Neuron (in vitro differentiated cells): ENCODE data around the gene CEP104.

Experiments used
- H2AFZ ChIP-seq: one replicate; pipeline ENCODE4 v1.6.1; 2013; ENCODE audit warnings: low read depth, mild to moderate bottlenecking, inconsistent platforms, low read length, moderate library complexity
- H3K27me3 ChIP-seq: one replicate; pipeline ENCODE4 v1.6.1; 2013; ENCODE audit warnings: low read length; ENCODE audit not compliant: insufficient read depth
- H3K36me3 ChIP-seq: one replicate; pipeline ENCODE4 v1.6.1; 2013; ENCODE audit warnings: low read length; ENCODE audit not compliant: insufficient read depth
- H3K4me1 ChIP-seq: one replicate; pipeline ENCODE4 v1.6.1; 2013; ENCODE audit warnings: low read length; ENCODE audit not compliant: insufficient read depth
- H3K4me3 ChIP-seq: 2 replicates; pipeline ENCODE4 v1.5.1; 2013; ENCODE audit warnings: mild to moderate bottlenecking, low read length, moderate library complexity
- H3K9me3 ChIP-seq: one replicate; pipeline ENCODE4 v1.6.1; 2013; ENCODE audit warnings: low read length

Gene CEP104

GRCh38 chr1:3871451-3871805 lies 14.4 kb upstream of the CEP104 start:
- Histone ChIP-seq H3K9me3 (no peaks in the 10 kb centered on the region), H3K4me3 (no peak overlapping the region), H3K4me1 (no peaks in the 10 kb centered on the region), H3K27me3 (no peaks in the 10 kb centered on the region), H2AFZ (no peak overlapping the region), H3K36me3 (peaks cover 22% of the 10 kb centered on the region)

GRCh38 chr1:3869751-3870301 lies 12.8 kb upstream of the CEP104 start:
- H3K9me3 ChIP-seq = no peaks in the 10 kb centered on the region
- no peak overlapping the region for H2AFZ ChIP-seq
- H3K27me3 ChIP-seq = no peaks in the 10 kb centered on the region
- no peaks in the 10 kb centered on the region for H3K4me1 ChIP-seq
- no peak overlapping the region for H3K4me3 ChIP-seq
- H3K36me3 ChIP-seq = peaks cover 22% of the 10 kb centered on the region

GRCh38 chr1:3868464-3869006 lies 11.5 kb upstream of the CEP104 start:
- Histone ChIP-seq H3K4me3 (no peak overlapping the region), H3K27me3 (no peaks in the 10 kb centered on the region), H2AFZ (no peak overlapping the region)

GRCh38 chr1:3865606-3866160 lies 8.7 kb upstream of the CEP104 start:
- Histone ChIP-seq H3K27me3 (no peaks in the 10 kb centered on the region), H3K4me1 (no peaks in the 10 kb centered on the region), H3K4me3 (no peak overlapping the region)

More at GRCh38 chr1:3868464-3869006, 11.5 kb upstream of the CEP104 start:
- Histone ChIP-seq H3K9me3 (no peaks in the 10 kb centered on the region), H3K36me3 (peaks cover 19% of the 10 kb centered on the region), H3K4me1 (no peaks in the 10 kb centered on the region)

GRCh38 chr1:3864884-3865283 lies 7.9 kb upstream of the CEP104 start:
- H3K27me3 ChIP-seq = no peaks in the 10 kb centered on the region
- H3K36me3 ChIP-seq = peaks cover 7% of the 10 kb centered on the region
- no peak overlapping the region for H2AFZ ChIP-seq
- no peaks in the 10 kb centered on the region for H3K9me3 ChIP-seq
- H3K4me1 ChIP-seq = no peaks in the 10 kb centered on the region
- H3K4me3 ChIP-seq = no peak overlapping the region

More at GRCh38 chr1:3865606-3866160, 8.7 kb upstream of the CEP104 start:
- Histone ChIP-seq H3K36me3 (peaks cover 10% of the 10 kb centered on the region), H3K9me3 (no peaks in the 10 kb centered on the region), H2AFZ (no peak overlapping the region)

GRCh38 chr1:3863231-3863935 lies 6.4 kb upstream of the CEP104 start:
- H3K27me3 ChIP-seq = no peaks in the 10 kb centered on the region
- H3K9me3 ChIP-seq = no peaks in the 10 kb centered on the region
- peaks cover 2% of the 10 kb centered on the region for H3K4me1 ChIP-seq
- H3K36me3 ChIP-seq = no peaks in the 10 kb centered on the region
- H3K4me3 ChIP-seq = no peak overlapping the region
- H2AFZ ChIP-seq = no peak overlapping the region

- no peaks in the 10 kb centered on the region for H3K27me3 ChIP-seq
- no peaks in the 10 kb centered on the region for H3K9me3 ChIP-seq
- peaks cover 17% of the 10 kb centered on the region for H3K4me1 ChIP-seq
- no peak overlapping the region for H2AFZ ChIP-seq
- H3K36me3 ChIP-seq = no peaks in the 10 kb centered on the region
- H3K4me3 ChIP-seq = peak overlapping the region; percentile 82
Observed at GRCh38 chr1:3858231-3858981, 1.4 kb upstream of the CEP104 start.

GRCh38 chr1:3857791-3858129 lies 749 bp upstream of the CEP104 start:
- Histone ChIP-seq H3K9me3 (no peaks in the 10 kb centered on the region), H3K36me3 (no peaks in the 10 kb centered on the region), H3K4me3 (peak overlapping the region; percentile 82), H3K4me1 (peaks cover 19% of the 10 kb centered on the region), H2AFZ (peak overlapping the region; percentile 83), H3K27me3 (no peaks in the 10 kb centered on the region)

- H3K4me1 ChIP-seq = peaks cover 26% of the 10 kb centered on the region
- no peak overlapping the region for H3K4me3 ChIP-seq
- no peaks in the 10 kb centered on the region for H3K27me3 ChIP-seq
- no peak overlapping the region for H2AFZ ChIP-seq
- H3K9me3 ChIP-seq = no peaks in the 10 kb centered on the region
- H3K36me3 ChIP-seq = peaks cover 3% of the 10 kb centered on the region
Observed at GRCh38 chr1:3852711-3853485, 4.1 kb downstream of the CEP104 start.

- no peak overlapping the region for H3K4me3 ChIP-seq
- H2AFZ ChIP-seq = no peak overlapping the region
- peaks cover 20% of the 10 kb centered on the region for H3K4me1 ChIP-seq
- no peaks in the 10 kb centered on the region for H3K9me3 ChIP-seq
- H3K36me3 ChIP-seq = peaks cover 10% of the 10 kb centered on the region
- H3K27me3 ChIP-seq = no peaks in the 10 kb centered on the region
Observed at GRCh38 chr1:3852091-3852490, 4.9 kb downstream of the CEP104 start.

- H3K4me1 ChIP-seq = peaks cover 20% of the 10 kb centered on the region
Observed at GRCh38 chr1:3851292-3851691, 5.7 kb downstream of the CEP104 start.

GRCh38 chr1:3850857-3851256 lies 6.2 kb downstream of the CEP104 start:
- H3K9me3 ChIP-seq = no peaks in the 10 kb centered on the region
- H3K4me1 ChIP-seq = peaks cover 18% of the 10 kb centered on the region
- no peak overlapping the region for H2AFZ ChIP-seq
- H3K27me3 ChIP-seq = no peaks in the 10 kb centered on the region
- H3K36me3 ChIP-seq = peaks cover 18% of the 10 kb centered on the region
- no peak overlapping the region for H3K4me3 ChIP-seq

More at GRCh38 chr1:3851292-3851691, 5.7 kb downstream of the CEP104 start:
- H3K27me3 ChIP-seq = no peaks in the 10 kb centered on the region
- no peaks in the 10 kb centered on the region for H3K9me3 ChIP-seq
- H2AFZ ChIP-seq = no peak overlapping the region
- H3K4me3 ChIP-seq = no peak overlapping the region
- peaks cover 17% of the 10 kb centered on the region for H3K36me3 ChIP-seq
